Large intestine (tissue), 3 donors: ENCODE data around the gene ARL15. TPM values are rescaled to one million over a fixed set of nuclear protein-coding genes. Genes with fewer than 3 reads are reported as not detected.

Experiments
- DNase-seq, 2 donors: peaks; one replicate each; pipeline versions ENCODE4 v3.0.0 to v3.0.0-alpha.2; 2013
- H3K27ac ChIP-seq: one replicate; pipeline ENCODE4 v1.5.1; 2013; ENCODE audit warnings: low read length
- H3K27me3 ChIP-seq: 2 replicates; pipeline ENCODE4 v1.6.1; 2013; ENCODE audit warnings: low read length; ENCODE audit not compliant: control insufficient read depth, insufficient read depth
- H3K36me3 ChIP-seq: 2 replicates; pipeline ENCODE4 v1.6.1; 2013; ENCODE audit warnings: low read length; ENCODE audit not compliant: control insufficient read depth, insufficient read depth
- H3K4me1 ChIP-seq: one replicate; pipeline ENCODE4 v1.6.1; 2013; ENCODE audit warnings: low read length; ENCODE audit not compliant: control insufficient read depth, insufficient read depth
- H3K4me3 ChIP-seq: one replicate; pipeline ENCODE4 v1.5.1; 2013; ENCODE audit warnings: low read length
- H3K9me3 ChIP-seq: one replicate; pipeline ENCODE4 v1.6.1; 2013; ENCODE audit warnings: mild to moderate bottlenecking, low read depth, low read length, moderate library complexity; ENCODE audit not compliant: control insufficient read depth
- WGBS: methylation state at CpG from one replicate; pipeline ENCODE4 v1.1.5; 2013; ENCODE audit warnings: low lambda C conversion rate; ENCODE audit not compliant: insufficient coverage; 5-methylcytosine and 5-hydroxymethylcytosine counted together
- polyA plus RNA-seq: library from polyadenylated mRNA; unstranded; fragments of 120-200 nt; gene quantifications from one replicate; pipeline ENCODE4 v1.2.1, GENCODE V29; 2013

The ARL15 gene
- polyA plus RNA-seq, 1 donor, result 41.5 TPM

DNA sequence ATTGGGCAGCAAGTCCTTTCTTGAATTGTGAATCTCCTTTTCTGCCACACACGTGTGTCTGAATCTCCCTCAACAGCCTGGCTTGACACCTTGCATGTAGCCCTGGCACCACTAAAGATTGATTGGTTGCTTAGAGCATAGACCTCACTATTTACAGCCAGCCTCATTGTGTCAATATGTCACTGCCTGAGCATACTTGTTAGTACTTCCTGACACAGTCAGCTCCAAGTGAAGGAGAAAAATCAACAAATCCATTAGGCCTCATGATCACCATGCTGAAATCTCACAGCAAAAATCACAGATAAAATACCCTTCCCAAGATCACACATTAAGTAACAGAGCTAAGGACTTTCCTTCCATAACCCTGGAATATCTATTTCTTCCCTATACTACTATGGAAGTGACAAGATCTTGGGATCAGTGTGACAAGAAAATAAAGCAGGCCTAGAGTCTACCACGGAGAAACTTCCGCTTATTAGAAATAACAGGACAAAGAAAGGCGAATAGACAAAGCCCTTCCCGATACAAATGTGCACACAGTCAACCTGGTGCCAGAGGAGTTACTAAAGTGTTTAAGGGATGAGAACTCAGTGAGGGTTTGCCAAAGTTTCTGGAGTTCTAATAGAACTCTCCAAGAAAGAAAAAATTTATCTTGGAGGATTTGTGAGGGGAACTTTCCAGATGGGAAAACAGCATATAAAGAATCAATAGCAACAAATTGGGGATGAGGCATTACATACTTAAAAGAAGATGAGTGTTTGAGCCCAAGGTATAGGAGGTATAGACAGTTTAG is 5.6 kb upstream of the ARL15 start:
- Histone ChIP-seq H3K27me3 (no peaks in the 10 kb centered on the region), H3K27ac (no peak overlapping the region), H3K4me3 (no peak overlapping the region), H3K4me1 (no peaks in the 10 kb centered on the region), H3K36me3 (no peaks in the 10 kb centered on the region), H3K9me3 (no peaks in the 10 kb centered on the region)
- DNase-seq, result no peak
- 67% methylated on average over 1 of the region's 5 CpGs for WGBS

DNA sequence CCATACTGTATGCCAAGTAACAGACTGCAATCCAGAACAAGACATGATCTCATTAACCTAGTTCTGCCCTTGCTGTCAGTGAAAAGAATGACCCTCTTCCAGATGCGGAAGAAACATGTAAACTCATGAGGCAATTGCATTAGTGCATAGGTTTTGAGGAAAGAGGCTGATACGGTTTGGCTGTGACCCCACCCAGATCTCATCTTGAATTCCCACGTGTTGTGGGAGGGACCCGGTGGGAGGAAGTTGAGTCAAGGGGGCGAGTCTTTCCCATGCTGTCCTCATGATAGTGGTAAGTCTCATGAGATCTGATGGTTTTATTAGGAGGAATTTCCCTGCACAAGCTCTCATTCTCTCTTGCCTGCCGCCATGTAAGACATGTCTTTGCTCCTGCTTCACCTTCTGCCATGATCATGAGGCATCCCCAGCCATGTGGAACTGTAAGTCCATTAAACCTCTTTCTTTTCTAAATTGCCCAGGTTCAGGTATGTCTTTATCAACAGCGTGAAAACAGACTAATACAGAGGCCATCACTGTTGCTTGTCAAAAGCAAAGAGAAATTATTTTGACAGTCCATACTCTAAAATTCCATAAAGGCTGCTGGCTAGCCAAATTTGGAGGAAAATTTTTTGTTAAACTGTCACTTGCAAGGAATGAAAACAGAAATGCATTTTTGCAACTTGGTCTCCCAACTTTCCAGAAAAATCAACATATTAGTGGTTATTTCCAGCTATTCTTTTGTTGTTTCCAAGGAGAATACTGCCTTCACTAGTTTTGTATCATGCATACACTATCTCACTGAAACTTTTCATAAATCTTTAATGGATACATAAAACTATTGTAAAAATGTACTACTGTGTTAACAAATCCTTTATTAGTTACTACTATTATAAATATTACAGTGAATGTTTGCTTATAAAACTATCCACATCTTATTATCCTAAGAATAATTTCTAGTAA is 3.2 kb upstream of the ARL15 start:
- no peaks in the 10 kb centered on the region for H3K27me3 ChIP-seq
- 100% methylated on average over 1 of the region's 7 CpGs for WGBS
- no peak for DNase-seq
- no peaks in the 10 kb centered on the region for H3K36me3 ChIP-seq
- no peak overlapping the region for H3K4me3 ChIP-seq
- H3K27ac ChIP-seq, result no peak overlapping the region
- H3K4me1 ChIP-seq, result no peaks in the 10 kb centered on the region
- H3K9me3 ChIP-seq, result no peaks in the 10 kb centered on the region

DNA sequence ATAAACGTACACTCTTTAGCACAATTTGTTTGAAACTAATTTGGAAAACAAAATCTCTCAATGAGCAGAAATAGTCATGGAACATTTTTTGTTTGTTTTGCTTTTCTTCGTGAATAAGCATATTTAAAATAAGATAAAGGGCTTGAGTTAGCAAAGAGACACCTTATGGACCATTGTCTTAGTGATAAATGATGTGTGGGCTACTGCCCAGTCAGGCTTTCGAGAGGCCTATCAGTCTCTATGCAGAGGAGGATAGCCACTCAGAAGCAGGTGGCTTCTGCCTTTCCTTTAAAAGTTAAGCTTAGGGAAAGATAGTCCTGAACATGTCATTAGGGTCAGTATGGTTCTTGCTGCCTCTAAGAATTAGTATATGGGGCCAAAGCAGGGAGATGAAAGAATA is 2.1 kb upstream of the ARL15 start:
- 60% methylated on average over 1 of the region's 3 CpGs for WGBS
- Histone ChIP-seq H3K27ac (no peak overlapping the region), H3K4me1 (no peaks in the 10 kb centered on the region), H3K4me3 (no peak overlapping the region), H3K27me3 (no peaks in the 10 kb centered on the region), H3K36me3 (no peaks in the 10 kb centered on the region), H3K9me3 (no peaks in the 10 kb centered on the region)
- no peak for DNase-seq

DNA sequence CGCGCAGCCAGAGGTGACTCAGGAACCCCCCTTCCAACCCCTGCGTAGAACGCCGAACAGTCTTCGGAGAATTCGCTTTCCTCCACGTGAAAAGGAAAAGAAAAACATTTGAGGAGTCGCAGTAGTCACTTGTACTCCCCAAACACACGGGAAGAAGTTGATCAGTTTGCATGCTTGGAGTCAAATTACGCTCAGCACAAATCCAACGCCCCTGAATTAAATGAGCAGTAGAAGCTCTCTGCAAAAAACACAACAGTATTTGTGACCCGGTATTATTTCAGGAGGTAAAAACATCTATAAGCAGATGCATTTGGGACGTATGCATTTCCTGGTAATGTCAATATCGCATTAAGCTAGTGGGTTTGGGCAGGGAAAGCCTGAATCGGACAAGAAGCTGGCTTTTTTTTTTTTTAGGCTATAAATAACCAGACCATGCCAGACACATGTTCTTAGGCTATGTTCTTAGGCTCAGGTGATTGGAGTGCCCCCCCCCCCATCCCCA is 854 bp upstream of the ARL15 start:
- no peaks in the 10 kb centered on the region for H3K9me3 ChIP-seq
- no peaks in the 10 kb centered on the region for H3K36me3 ChIP-seq
- peak overlapping the region; percentile 80 for H3K27ac ChIP-seq
- WGBS, result no CpG with 5 or more reads among the region's 16 CpGs
- peaks cover 3% of the 10 kb centered on the region for H3K4me1 ChIP-seq
- peak in 1 of 2 donors; percentile 60 for DNase-seq
- peak overlapping the region; percentile 96 for H3K4me3 ChIP-seq
- H3K27me3 ChIP-seq, result no peaks in the 10 kb centered on the region

DNA sequence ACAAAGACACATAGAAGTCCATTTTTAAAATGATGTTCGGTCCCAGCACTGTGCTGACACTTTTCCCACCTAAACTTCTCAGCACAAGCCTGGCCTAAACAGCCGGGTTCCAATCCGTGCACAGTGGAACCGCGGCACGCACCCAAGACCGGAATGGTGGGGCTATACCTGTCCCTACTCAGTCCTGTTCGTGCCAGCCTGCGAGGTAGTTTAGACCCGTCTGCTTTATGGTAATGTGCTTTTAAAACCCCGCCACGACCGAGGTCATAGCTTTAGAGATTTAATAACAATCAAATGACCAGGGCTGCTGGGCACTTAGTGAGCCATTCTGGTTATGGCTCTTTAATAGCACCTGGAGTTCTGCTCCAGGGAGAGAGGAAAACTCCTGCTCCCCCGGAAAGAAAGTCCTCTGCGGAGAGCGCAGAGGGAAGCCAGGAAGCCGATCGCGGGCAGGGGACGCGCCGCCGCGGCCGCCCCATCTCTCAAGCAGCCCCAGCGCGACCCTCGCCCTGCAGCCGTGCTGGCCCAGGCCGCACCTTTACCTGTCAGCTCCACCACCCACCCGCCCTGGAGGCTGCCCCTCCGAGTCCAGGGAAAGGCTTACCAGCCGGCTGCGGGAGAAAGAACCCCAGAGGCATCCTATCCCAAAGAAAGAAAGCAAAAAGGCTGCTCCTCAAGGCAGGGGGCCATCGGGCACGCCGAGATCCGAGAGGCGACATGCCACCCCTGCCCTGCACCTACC is 511 bp downstream of the ARL15 start:
- H3K4me3 ChIP-seq, result peak overlapping the region; percentile 96
- H3K4me1 ChIP-seq, result peaks cover 3% of the 10 kb centered on the region
- H3K36me3 ChIP-seq, result no peaks in the 10 kb centered on the region
- peak overlapping the region; percentile 97 for H3K27ac ChIP-seq
- no peaks in the 10 kb centered on the region for H3K9me3 ChIP-seq
- DNase-seq, result no peak
- H3K27me3 ChIP-seq, result no peaks in the 10 kb centered on the region
- no CpG with 5 or more reads among the region's 39 CpGs for WGBS

DNA sequence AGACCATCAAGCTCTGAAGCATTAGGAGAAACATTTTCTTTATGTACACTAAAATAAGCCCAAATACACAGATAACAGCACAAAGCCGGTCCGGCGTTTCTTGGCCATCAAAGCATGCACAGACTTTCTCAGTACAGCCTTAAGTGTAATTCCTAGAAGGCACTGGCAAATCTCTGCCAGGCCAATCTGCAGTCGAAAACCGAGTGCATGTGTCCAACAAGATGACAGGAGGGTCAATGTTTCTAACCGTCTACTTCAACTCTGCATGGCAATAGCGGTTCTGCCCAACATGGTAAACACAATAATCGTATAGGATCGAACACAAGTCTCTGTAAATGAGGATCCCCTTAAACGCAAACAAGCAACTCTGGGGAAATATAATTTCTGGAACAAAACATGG is 1.1 kb downstream of the ARL15 start:
- H3K4me1 ChIP-seq, result peaks cover 4% of the 10 kb centered on the region
- no peaks in the 10 kb centered on the region for H3K36me3 ChIP-seq
- no CpG with 5 or more reads among the region's 10 CpGs for WGBS
- H3K4me3 ChIP-seq, result peak overlapping the region; percentile 96
- DNase-seq, result no peak
- H3K27ac ChIP-seq, result peak overlapping the region; percentile 97
- H3K9me3 ChIP-seq, result no peaks in the 10 kb centered on the region
- no peaks in the 10 kb centered on the region for H3K27me3 ChIP-seq

DNA sequence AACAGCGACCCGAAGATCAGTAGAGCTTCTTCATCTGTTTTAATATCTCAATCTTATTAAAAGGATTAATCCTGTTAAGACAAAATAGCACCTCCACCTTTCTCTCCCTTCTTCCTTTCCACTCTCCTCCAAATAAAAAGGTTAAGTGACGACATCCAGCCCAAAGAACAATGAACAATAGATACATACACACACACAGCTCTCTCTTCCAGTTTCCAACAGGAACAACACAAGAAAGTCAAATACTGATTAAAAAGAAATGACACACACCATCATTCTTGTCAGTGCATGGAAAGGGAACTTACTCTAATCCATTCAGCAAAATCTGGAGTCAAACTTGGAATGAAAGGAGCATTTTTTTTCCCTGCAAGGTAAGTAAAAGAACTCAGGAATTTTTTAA is 2.8 kb downstream of the ARL15 start:
- Histone ChIP-seq H3K4me1 (peaks cover 6% of the 10 kb centered on the region), H3K36me3 (no peaks in the 10 kb centered on the region), H3K27me3 (no peaks in the 10 kb centered on the region), H3K27ac (no peak overlapping the region), H3K4me3 (no peak overlapping the region), H3K9me3 (no peaks in the 10 kb centered on the region)
- DNase-seq, result no peak
- 77% methylated on average over 2 of the region's 3 CpGs for WGBS

DNA sequence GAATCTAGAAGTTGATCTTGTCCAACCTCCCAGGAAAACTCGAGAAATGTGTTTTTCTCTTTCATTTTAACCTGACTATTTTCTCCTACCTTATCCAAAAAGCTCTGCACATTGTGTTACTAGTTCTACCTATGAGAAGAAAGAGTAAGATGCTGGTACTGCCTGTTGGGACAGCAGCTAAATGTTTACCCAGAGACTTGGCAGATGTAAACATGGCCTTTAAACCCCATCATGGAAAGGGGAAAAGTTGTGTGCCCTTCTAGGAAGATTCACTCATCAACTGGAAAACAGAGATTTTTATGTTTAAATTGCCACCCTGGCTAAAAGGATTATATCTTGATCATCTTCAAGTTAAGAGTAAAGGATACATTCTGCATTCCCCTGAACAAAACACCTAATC is 3.5 kb downstream of the ARL15 start:
- Histone ChIP-seq H3K9me3 (no peaks in the 10 kb centered on the region), H3K27me3 (no peaks in the 10 kb centered on the region), H3K4me1 (peaks cover 6% of the 10 kb centered on the region), H3K36me3 (no peaks in the 10 kb centered on the region), H3K27ac (no peak overlapping the region), H3K4me3 (no peak overlapping the region)
- 83% methylated on average over 1 of the region's 1 CpG for WGBS
- peak in 1 of 2 donors; percentile 26 for DNase-seq

DNA sequence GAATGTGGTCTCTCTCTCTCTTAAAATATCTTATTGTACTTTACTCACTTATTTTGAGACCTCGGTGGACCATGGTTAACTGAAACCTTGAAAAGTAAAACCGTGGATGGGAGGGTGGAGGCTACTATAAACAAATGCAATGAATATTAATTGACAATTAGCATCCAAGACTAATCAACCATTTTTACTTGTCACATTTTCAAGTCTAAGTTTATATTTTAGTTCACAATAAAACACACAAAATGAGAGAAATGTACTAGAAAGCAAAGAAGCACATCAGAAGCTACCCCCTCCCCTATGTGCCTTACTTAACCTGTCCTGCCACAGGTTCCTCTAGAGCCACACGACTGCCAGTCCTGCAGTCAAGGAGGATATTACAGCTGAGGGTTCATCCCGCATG is 4.6 kb downstream of the ARL15 start:
- no peak overlapping the region for H3K27ac ChIP-seq
- H3K4me1 ChIP-seq, result peaks cover 6% of the 10 kb centered on the region
- WGBS, result no CpG with 5 or more reads among the region's 4 CpGs
- no peak overlapping the region for H3K4me3 ChIP-seq
- H3K27me3 ChIP-seq, result no peaks in the 10 kb centered on the region
- H3K36me3 ChIP-seq, result no peaks in the 10 kb centered on the region
- no peak for DNase-seq
- H3K9me3 ChIP-seq, result no peaks in the 10 kb centered on the region

DNA sequence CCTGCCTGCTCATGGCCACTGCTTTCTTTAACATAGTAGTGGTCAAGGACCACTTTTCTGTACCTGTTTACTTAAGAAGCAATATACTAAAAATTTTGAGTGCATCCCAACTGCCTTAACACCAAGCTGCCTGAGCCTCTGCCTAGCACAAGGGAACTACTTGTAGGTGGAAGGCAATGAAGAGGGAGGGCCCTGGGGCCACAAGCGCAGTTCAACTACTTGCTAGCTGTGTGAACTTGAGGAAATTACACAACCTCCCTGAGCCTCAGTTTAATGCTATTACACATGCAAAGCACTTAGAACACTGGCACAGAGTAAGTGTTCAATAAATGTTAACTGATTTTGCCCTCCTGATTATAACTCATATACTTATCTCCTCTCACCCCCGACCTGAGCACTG is 6.3 kb downstream of the ARL15 start:
- no peaks in the 10 kb centered on the region for H3K36me3 ChIP-seq
- DNase-seq, result no peak
- no peaks in the 10 kb centered on the region for H3K27me3 ChIP-seq
- H3K4me3 ChIP-seq, result no peak overlapping the region
- H3K27ac ChIP-seq, result no peak overlapping the region
- H3K9me3 ChIP-seq, result no peaks in the 10 kb centered on the region
- peaks cover 6% of the 10 kb centered on the region for H3K4me1 ChIP-seq
- whole genome bisulfite sequencing, result no CpG with 5 or more reads among the region's 2 CpGs
